BLaER1 treated with 17β-estradiol and CSF1 and Interleukin-3, amounts not matched to agents 10 nM and 100 nM (cell line): ENCODE data around the gene MSLN.
"Not testable (repeated sequence)": the region's sequence is repeated elsewhere in the genome, so short reads cannot be mapped to it uniquely, and the experiment has no call there.

Experiments
- H3K27ac ChIP-seq, 11 experiments: shearing (Covaris generic); formaldehyde crosslinking; 2 replicates each; pipeline ENCODE4 v1.8.1; 2022
- H3K27me3 ChIP-seq, 11 experiments: shearing (Covaris generic); formaldehyde crosslinking; 2 replicates each; pipeline ENCODE4 v1.8.1; 2022
- H3K36me3 ChIP-seq, 11 experiments: shearing (Covaris generic); formaldehyde crosslinking; 2 replicates each; pipeline ENCODE4 v1.8.1; 2022
- H3K4me1 ChIP-seq, 10 experiments: shearing (Covaris generic); formaldehyde crosslinking; 2 replicates each; pipeline ENCODE4 v1.8.1; 2022
- H3K4me2 ChIP-seq, 11 experiments: shearing (Covaris generic); formaldehyde crosslinking; 2 replicates each; pipeline ENCODE4 v1.8.1; 2022
- H3K4me3 ChIP-seq, 10 experiments: shearing (Covaris generic); formaldehyde crosslinking; 2 replicates each; pipeline ENCODE4 v1.8.1; 2022
- H3K9ac ChIP-seq, 11 experiments: shearing (Covaris generic); formaldehyde crosslinking; 2 replicates each; pipeline ENCODE4 v1.8.1; 2022
- H3K9me3 ChIP-seq, 11 experiments: shearing (Covaris generic); formaldehyde crosslinking; replicated peaks in 1 of 11; 2 replicates each; pipeline ENCODE4 v1.8.1; 2022
- H4K20me1 ChIP-seq, 11 experiments: shearing (Covaris generic); formaldehyde crosslinking; 2 replicates each; pipeline ENCODE4 v1.8.1; 2022
- Cebpa-rat ChIP-seq, 11 experiments: shearing (Covaris generic); IDR thresholded peaks; 2 replicates each; pipeline ENCODE4 v1.8.1; 2022

Gene MSLN

DNA sequence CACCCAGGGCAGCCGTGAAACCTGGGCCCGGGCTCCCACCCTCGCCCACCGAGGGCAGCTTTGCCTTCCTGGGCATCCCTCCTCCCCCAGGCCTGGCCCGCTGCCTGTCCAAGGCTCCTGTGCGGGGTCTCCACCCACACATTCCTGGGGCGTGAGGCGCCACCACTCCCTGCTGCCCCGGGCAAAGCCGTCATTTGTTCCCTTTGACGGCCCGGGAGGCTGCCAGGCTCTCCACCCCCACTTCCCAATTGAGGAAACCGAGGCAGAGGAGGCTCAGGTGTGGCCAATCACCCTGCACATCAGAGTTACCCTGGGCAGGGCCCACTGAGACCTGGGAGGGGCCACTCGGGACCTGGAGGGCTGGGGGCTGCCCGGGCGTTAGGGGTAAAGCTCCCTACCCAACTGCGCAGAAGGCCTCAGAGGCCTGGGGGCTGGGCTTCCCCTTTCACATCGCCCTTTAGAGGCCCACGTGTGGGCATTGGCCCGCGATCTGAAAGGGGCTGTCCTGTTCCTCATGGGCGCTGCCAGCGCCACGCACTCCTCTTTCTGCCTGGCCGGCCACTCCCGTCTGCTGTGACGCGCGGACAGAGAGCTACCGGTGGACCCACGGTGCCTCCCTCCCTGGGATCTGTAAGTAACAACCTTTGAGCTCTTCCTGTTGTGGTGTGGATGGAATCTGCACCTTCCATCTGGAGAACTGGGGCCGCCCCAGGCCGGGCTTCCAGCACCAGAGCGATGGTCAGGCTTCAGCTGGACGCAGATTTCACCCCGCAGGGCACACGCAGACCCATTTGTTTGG is at the start of gene MSLN:
Gene MSLN (plus strand): TSS at position 190 of the 799 bp plus-strand sequence. CDS start 1,947 bp downstream, outside the sequence.
- H3K9ac ChIP-seq, result no peak within 1 kb of the TSS; a peak in 1 of 22 replicates

GRCh38 chr16:711084-711483 is 49.5 kb upstream of the MSLN start:
- Histone ChIP-seq H3K27me3 (peaks cover 67 to 94% (median 89%) of the 10 kb centered on the region in 11 experiments), H3K4me3 (no peak overlapping the region; a peak in 1 of 20 replicates), H3K9ac (peak overlapping the region in 4 of 11 experiments; percentile 12 to 23 (median 16); a peak in 3 of 22 replicates), H4K20me1 (peaks cover 0 to 81% (median 52%) of the 10 kb centered on the region in 11 experiments; a peak in 19 of 22 replicates), H3K27ac (no peak overlapping the region), H3K4me1 (peaks cover 20 to 59% (median 50%) of the 10 kb centered on the region in 10 experiments), H3K36me3 (no peaks in the 10 kb centered on the region), H3K4me2 (peak overlapping the region in 9 of 11 experiments; percentile 25 to 82 (median 56); a peak in 16 of 22 replicates), H3K9me3 (no peaks in the 10 kb centered on the region)
- no peak for TF ChIP-seq Cebpa-rat (IDR thresholded peaks at IDR 0.05)

More for the DNA sequence above, at the start of gene MSLN:
- TF ChIP-seq Cebpa-rat (IDR thresholded peaks at IDR 0.05), result no peak
- H3K9me3 ChIP-seq, result peaks cover 0 to 5% (median 0%) of the 10 kb centered on the region in 11 experiments; a peak in 2 of 22 replicates
- H3K27ac ChIP-seq, result no peak within 1 kb of the TSS
- no peaks in the 10 kb centered on the region for H3K27me3 ChIP-seq
- H3K4me3 ChIP-seq, result no peak within 1 kb of the TSS
- peaks cover 20 to 49% (median 40%) of the 10 kb centered on the region in 10 experiments for H3K4me1 ChIP-seq
- no peaks in the 10 kb centered on the region for H3K36me3 ChIP-seq
- H4K20me1 ChIP-seq, result no peaks in the 10 kb centered on the region; a peak in 1 of 22 replicates
- H3K4me2 ChIP-seq, result peak within 1 kb of the TSS; percentile 1 to 58 (median 36); a peak in 17 of 22 replicates

GRCh38 chr16:711548-712320 is 48.8 kb upstream of the MSLN start:
- H3K9me3 ChIP-seq, result no peaks in the 10 kb centered on the region
- peak overlapping the region in 7 of 11 experiments; percentile 54 to 82 (median 62); a peak in 11 of 22 replicates for H3K4me2 ChIP-seq
- H3K27me3 ChIP-seq, result peaks cover 67 to 94% (median 89%) of the 10 kb centered on the region in 11 experiments
- peaks cover 27 to 59% (median 50%) of the 10 kb centered on the region in 10 experiments for H3K4me1 ChIP-seq
- peaks cover 0 to 81% (median 52%) of the 10 kb centered on the region in 11 experiments; a peak in 19 of 22 replicates for H4K20me1 ChIP-seq
- H3K27ac ChIP-seq, result no peak overlapping the region
- no peak overlapping the region for H3K4me3 ChIP-seq
- no peaks in the 10 kb centered on the region for H3K36me3 ChIP-seq
- peak in 1 of 11 experiments; percentile 65; a peak in 1 of 22 replicates for TF ChIP-seq Cebpa-rat (IDR thresholded peaks at IDR 0.05)
- H3K9ac ChIP-seq, result no peak overlapping the region

- H3K4me3 ChIP-seq, H3K9me3 ChIP-seq, H3K4me2 ChIP-seq, H3K9ac ChIP-seq, H3K36me3 ChIP-seq, H3K27ac ChIP-seq: not testable (repeated sequence)
- H4K20me1 ChIP-seq, result peaks cover 0 to 81% (median 48%) of the 10 kb centered on the region in 11 experiments; a peak in 19 of 22 replicates
- H3K4me1 ChIP-seq, result peaks cover 32 to 66% (median 60%) of the 10 kb centered on the region in 10 experiments
- peaks cover 56 to 92% (median 86%) of the 10 kb centered on the region in 11 experiments for H3K27me3 ChIP-seq
Measured at GRCh38 chr16:712740-713250, 47.7 kb upstream of the MSLN start.

- Histone ChIP-seq H3K9me3 (no peaks in the 10 kb centered on the region), H3K36me3 (no peaks in the 10 kb centered on the region), H3K27me3 (peaks cover 43 to 86% (median 75%) of the 10 kb centered on the region in 11 experiments), H3K27ac (no peak overlapping the region), H3K4me2 (peak overlapping the region; percentile 91 to 100 (median 100)), H4K20me1 (peaks cover 0 to 81% (median 58%) of the 10 kb centered on the region in 11 experiments; a peak in 19 of 22 replicates), H3K9ac (0 out of 22 replicates have a peak overlapping the region, but pooled peaks of 2 of the 11 experiments have one; percentile 18), H3K4me3 (peak overlapping the region in 2 of 10 experiments; percentile 68 to 74; a peak in 3 of 20 replicates), H3K4me1 (peaks cover 42 to 79% (median 73%) of the 10 kb centered on the region in 10 experiments)
- no peak for TF ChIP-seq Cebpa-rat (IDR thresholded peaks at IDR 0.05)
Measured at GRCh38 chr16:714079-714478, 46.5 kb upstream of the MSLN start.

DNA sequence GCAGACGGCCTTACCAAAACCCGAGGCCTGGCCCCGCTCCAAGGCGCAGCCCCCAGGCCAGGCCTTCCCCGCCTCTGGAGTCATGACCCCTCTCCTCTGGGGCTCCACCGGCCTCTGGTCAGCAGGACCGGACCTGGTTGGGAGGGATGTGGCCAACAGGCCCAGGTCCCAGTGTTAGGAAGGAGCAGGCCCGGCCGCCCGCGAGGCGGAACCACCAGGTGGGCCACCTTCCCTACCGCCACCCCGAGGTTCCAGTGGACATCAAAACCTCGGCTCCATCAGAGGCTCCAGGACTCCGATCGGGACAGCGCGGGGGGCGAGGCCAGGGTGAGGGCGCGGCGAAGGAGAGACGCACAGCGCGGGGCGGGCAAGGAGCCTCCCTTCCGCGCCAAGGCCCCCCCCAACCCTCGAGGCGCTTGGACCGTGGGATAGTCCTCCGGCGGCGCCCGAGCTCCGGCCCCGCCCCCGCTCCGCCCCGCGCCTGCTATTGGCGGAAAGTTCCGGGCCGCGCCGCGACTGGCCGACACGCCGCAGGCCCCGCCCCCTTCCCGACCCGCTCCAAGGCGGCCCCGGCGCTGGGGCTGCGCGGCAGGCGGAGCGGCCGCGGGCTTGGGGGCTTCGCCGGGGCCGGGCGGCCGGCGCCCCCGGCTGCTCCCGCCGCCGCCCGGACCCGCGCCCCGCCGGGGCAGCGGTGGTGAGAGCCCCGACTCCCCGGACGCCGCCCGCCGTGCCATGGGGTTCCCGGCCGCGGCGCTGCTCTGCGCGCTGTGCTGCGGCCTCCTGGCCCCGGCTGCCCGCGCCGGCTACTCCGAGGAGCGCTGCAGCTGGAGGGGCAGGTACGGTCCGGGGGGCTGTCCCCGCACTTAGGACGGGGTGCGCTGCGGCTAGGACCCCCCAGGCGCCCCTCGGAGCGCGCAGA is 45.7 kb upstream of the MSLN start, which contains the start of gene METRN:
Gene METRN (plus strand): TSS at position 561 of the 919 bp plus-strand sequence. CDS start 172 bp downstream, at position 733.
- no peaks in the 10 kb centered on the region for H3K9me3 ChIP-seq
- peaks cover 0 to 80% (median 56%) of the 10 kb centered on the region in 11 experiments; a peak in 19 of 22 replicates for H4K20me1 ChIP-seq
- peaks cover 36 to 79% (median 68%) of the 10 kb centered on the region in 11 experiments for H3K27me3 ChIP-seq
- H3K27ac ChIP-seq, result 0 out of 22 replicates have a peak within 1 kb of the TSS, but pooled peaks of 2 of the 11 experiments have one; percentile 5 to 7
- H3K36me3 ChIP-seq, result no peaks in the 10 kb centered on the region
- H3K4me2 ChIP-seq, result peak within 1 kb of the TSS; percentile 91 to 100 (median 100)
- H3K4me3 ChIP-seq, result peak within 1 kb of the TSS; percentile 58 to 75 (median 68)
- TF ChIP-seq Cebpa-rat (IDR thresholded peaks at IDR 0.05), result no peak
- peaks cover 49 to 81% (median 76%) of the 10 kb centered on the region in 10 experiments for H3K4me1 ChIP-seq
- H3K9ac ChIP-seq, result peak within 1 kb of the TSS; percentile 17 to 80 (median 68); a peak in 19 of 22 replicates

GRCh38 chr16:715477-716199 is 44.9 kb upstream of the MSLN start:
- peak overlapping the region; percentile 91 to 100 (median 100) for H3K4me2 ChIP-seq
- peaks cover 28 to 71% (median 60%) of the 10 kb centered on the region in 11 experiments for H3K27me3 ChIP-seq

More at GRCh38 chr16:715477-716199, 44.9 kb upstream of the MSLN start:
- peaks cover 55 to 81% (median 76%) of the 10 kb centered on the region in 10 experiments for H3K4me1 ChIP-seq
- no peaks in the 10 kb centered on the region for H3K36me3 ChIP-seq
- H4K20me1 ChIP-seq, result peaks cover 0 to 77% (median 48%) of the 10 kb centered on the region in 11 experiments; a peak in 18 of 22 replicates
- peak overlapping the region; percentile 17 to 80 (median 68); a peak in 19 of 22 replicates for H3K9ac ChIP-seq
- H3K9me3 ChIP-seq, result no peaks in the 10 kb centered on the region
- 0 out of 22 replicates have a peak overlapping the region, but pooled peaks of 2 of the 11 experiments have one; percentile 5 to 7 for H3K27ac ChIP-seq
- no peak for TF ChIP-seq Cebpa-rat (IDR thresholded peaks at IDR 0.05)
- H3K4me3 ChIP-seq, result peak overlapping the region; percentile 58 to 75 (median 68)
